ENCODE results near the gene THAP4.
A peak's percentile ranks its signal among the peaks of the same experiment; 100 is the strongest.
"Not testable (repeated sequence)": the region's sequence is repeated elsewhere in the genome, so short reads cannot be mapped to it uniquely, and the experiment has no call there.

Gene THAP4

GRCh38 chr2:241577413-241578122 is 59.4 kb downstream of the THAP4 start:
- no peak for DNase-seq

- no peak for DNase-seq
Measured at GRCh38 chr2:241576293-241576654, 60.7 kb downstream of the THAP4 start.

GRCh38 chr2:241575624-241576292 is 61.2 kb downstream of the THAP4 start:
- no peak for DNase-seq

GRCh38 chr2:241574911-241575623 is 61.9 kb downstream of the THAP4 start:
- DNase-seq = no peak

GRCh38 chr2:241573741-241574140 is 63.2 kb downstream of the THAP4 start:
- DNase-seq = no peak

- DNase-seq = not testable (repeated sequence)
Measured at GRCh38 chr2:241572915-241573651, 63.9 kb downstream of the THAP4 start.

- DNase-seq = no peak
Measured at GRCh38 chr2:241571821-241572620, 64.9 kb downstream of the THAP4 start.

- DNase-seq = no peak
Measured at GRCh38 chr2:241570961-241571581, 65.9 kb downstream of the THAP4 start.

GRCh38 chr2:241569831-241570281 is 67.1 kb downstream of the THAP4 start:
- no peak for DNase-seq

GRCh38 chr2:241568726-241569125 is 68.2 kb downstream of the THAP4 start:
- DNase-seq = no peak

GRCh38 chr2:241567776-241568175 is 69.2 kb downstream of the THAP4 start:
- DNase-seq = no peak

GRCh38 chr2:241567266-241567665 is 69.7 kb downstream of the THAP4 start:
- not testable (repeated sequence) for DNase-seq

GRCh38 chr2:241566468-241566867 is 70.5 kb downstream of the THAP4 start:
- no peak for DNase-seq

- DNase-seq = not testable (repeated sequence)
Measured at GRCh38 chr2:241566021-241566420, 70.9 kb downstream of the THAP4 start.

GRCh38 chr2:241565411-241565810 is 71.5 kb downstream of the THAP4 start:
- no peak for DNase-seq

GRCh38 chr2:241564596-241565410 is 72.2 kb downstream of the THAP4 start:
- DNase-seq = peak; percentile 37

- no peak for DNase-seq
Measured at GRCh38 chr2:241563981-241564595, 72.9 kb downstream of the THAP4 start.

- DNase-seq = no peak
Measured at GRCh38 chr2:241563571-241563980, 73.4 kb downstream of the THAP4 start.

GRCh38 chr2:241563031-241563507 is 73.9 kb downstream of the THAP4 start:
- DNase-seq = no peak

- DNase-seq = no peak
Measured at GRCh38 chr2:241562269-241562891, 74.6 kb downstream of the THAP4 start.

Measured in kidney glomerular epithelial cell (primary cell).